Gastrocnemius medialis (tissue), 4 donors: ENCODE results near the gene SPEG. TPM values are rescaled to one million over a fixed set of nuclear protein-coding genes. Genes with fewer than 3 reads are reported as not detected.

Experiments
- ATAC-seq, 2 donors: fragments of 150-250 bp; one replicate each; pipeline ENCODE4 v1.9.1; 2016
- DNase-seq, 2 donors: peaks; one replicate each; pipeline ENCODE4 v3.0.0-alpha.2; 2019
- H3K27ac ChIP-seq, 4 donors: fragments of 200-600 bp; sonication (generic); 1 replicate in 1 of 4; 2 replicates in 3 of 4; pipeline ENCODE4 v1.5.1; 2016 to 2018; ENCODE audit warnings: mild to moderate bottlenecking in 2 of 4, moderate library complexity in 1 of 4
- H3K27me3 ChIP-seq, 3 donors: fragments of 200-600 bp; sonication (generic) in 2 of 3; 1 replicate in 1 of 3; 2 replicates in 2 of 3; pipeline versions ENCODE4 v1.5.1 to v1.6.0; 2016 to 2019; ENCODE audit warnings: mild to moderate bottlenecking in 1 of 3, moderate library complexity in 1 of 3
- H3K36me3 ChIP-seq, 2 donors: fragments of 200-600 bp; sonication (generic) in 1 of 2; one replicate each; pipeline ENCODE4 v1.5.1; 2017 to 2018
- H3K4me1 ChIP-seq, 2 donors: fragments of 200-600 bp; sonication (generic) in 1 of 2; one replicate each; pipeline ENCODE4 v1.5.1; 2016 to 2017; ENCODE audit warnings: mild to moderate bottlenecking in 2 of 2
- H3K4me3 ChIP-seq, 4 donors: fragments of 200-600 bp; sonication (generic) in 3 of 4; 1 replicate in 1 of 4; 2 replicates in 3 of 4; pipeline ENCODE4 v1.5.1; 2016 to 2019; ENCODE audit warnings: mild to moderate bottlenecking in 2 of 4
- H3K9me3 ChIP-seq, 3 donors: fragments of 200-600 bp; sonication (generic) in 2 of 3; 1 replicate in 1 of 3; 2 replicates in 2 of 3; pipeline ENCODE4 v1.5.1; 2016 to 2019
- CTCF ChIP-seq, 5 experiments: fragments of 450-650 bp in 3 of 5; fragments of 200-600 bp in 2 of 5; sonication (generic) in 2 of 5; IDR thresholded peaks in 4 of 5; conservative IDR thresholded peaks in 1 of 5; 1 replicate in 4 of 5; 2 replicates in 1 of 5; pipeline ENCODE4 v1.5.1; 2016 to 2019; ENCODE audit warnings: antibody characterized with exemption in 5 of 5, mild to moderate bottlenecking in 3 of 5, moderate library complexity in 3 of 5
- POLR2A ChIP-seq, 2 donors: fragments of 450-650 bp; IDR thresholded peaks; one replicate each; pipeline ENCODE4 v1.6.1; 2017; ENCODE audit warnings: antibody characterized with exemption in 2 of 2, mild to moderate bottlenecking in 2 of 2, moderate library complexity in 2 of 2
- in situ Hi-C, 4 donors: fragments of 200-750 bp; cut with MboI; loops; one replicate each; pipeline versions ENCODE4 v1.15.0 to v1.8.0; 2017; ENCODE audit warnings: low sequenced_read_pairs in 4 of 4
- intact Hi-C: fragments of 100-400 bp; cut with DNase I; formaldehyde crosslinking; loops from one replicate; pipeline ENCODE4 v1.15.1; 2023; ENCODE audit warnings: low total_unique reads
- total RNA-seq, 4 donors: library from RNA; depleted of rRNA; stranded (reverse); fragments of >200 nt; gene quantifications; one replicate each; pipeline versions ENCODE4 v1.1.0 to v1.2.3, GENCODE V29; 2016

Gene SPEG
- total RNA-seq, 4 donors from 2014 or later = 104 to 387 (median 222) TPM

DNA sequence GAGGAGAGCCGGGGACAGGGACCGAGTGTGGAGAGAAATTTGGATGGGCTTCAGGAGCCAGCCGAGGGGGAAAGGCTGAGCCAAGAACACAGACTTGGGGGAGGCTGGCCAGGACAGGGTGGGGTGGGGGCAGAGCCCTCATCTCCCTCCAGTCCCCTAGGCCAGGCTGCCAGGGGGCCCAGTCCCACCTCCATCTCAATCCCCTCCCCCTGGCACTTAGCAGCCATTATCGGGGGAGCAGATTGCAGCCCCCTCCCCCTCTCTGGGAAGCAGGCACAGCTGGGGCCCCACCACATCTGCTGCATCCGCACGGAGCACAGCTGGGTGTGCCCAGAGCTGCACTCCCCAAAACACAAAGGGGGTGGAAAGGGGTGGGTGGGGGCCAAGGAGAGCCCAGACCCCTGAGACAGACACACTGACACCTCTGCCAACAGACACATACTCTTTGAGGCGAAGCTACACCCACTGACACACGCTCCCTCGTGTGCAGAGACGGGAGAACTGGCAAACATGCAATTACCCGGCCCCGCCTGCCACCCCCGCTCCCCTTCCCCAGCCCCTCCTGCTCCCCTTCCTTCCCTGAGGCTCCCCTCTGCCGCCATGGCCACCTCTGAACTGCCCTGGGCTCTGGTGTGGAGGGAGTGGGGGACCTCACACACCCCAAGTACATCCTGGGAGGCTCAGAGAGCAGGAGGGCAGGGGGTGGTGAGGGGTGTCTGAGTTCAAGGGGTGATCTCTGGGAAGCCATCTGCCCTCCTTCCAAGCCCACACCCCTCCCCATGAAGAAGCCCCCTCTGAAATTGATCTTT, 74.5 kb downstream of the SPEG start:
- intact Hi-C loops = loop anchor here (1.0 kb wide), 1 partner anchor 21 kb away; no protein-coding TSS in a partner anchor
- ATAC-seq = peak in 1 of 2 donors; percentile 3
- TF ChIP-seq POLR2A (IDR thresholded peaks at IDR 0.05) = no peak
- no peak for TF ChIP-seq CTCF (IDR thresholded peaks at IDR 0.05 in 4 of 5, conservative IDR thresholded peaks at IDR 0.05 in 1 of 5)
- H3K4me1 ChIP-seq = peaks cover 7 to 14% of the 10 kb centered on the region in 2 donors
- H3K27me3 ChIP-seq = peaks cover 20 to 31% (median 28%) of the 10 kb centered on the region in 3 donors
- peak overlapping the region in 1 of 4 donors; percentile 47 for H3K4me3 ChIP-seq
- in situ Hi-C loops = no loop called here
- peaks cover 0 to 21% of the 10 kb centered on the region in 2 donors for H3K36me3 ChIP-seq
- H3K27ac ChIP-seq = no peak overlapping the region
- DNase-seq = no peak
- H3K9me3 ChIP-seq = no peaks in the 10 kb centered on the region

GRCh38 chr2:219509780-219510511, 75.3 kb downstream of the SPEG start:
- in situ Hi-C loops = no loop called here
- H3K9me3 ChIP-seq = no peaks in the 10 kb centered on the region
- TF ChIP-seq CTCF (IDR thresholded peaks at IDR 0.05 in 4 of 5, conservative IDR thresholded peaks at IDR 0.05 in 1 of 5) (peak in 4 of 5 experiments; percentile 43 to 74 (median 55)), POLR2A (IDR thresholded peaks at IDR 0.05) (no peak)
- no peak overlapping the region for H3K27ac ChIP-seq
- DNase-seq (no peak), ATAC-seq (peak; percentile 51 to 77)
- peak overlapping the region; percentile 4 to 47 (median 26) for H3K4me3 ChIP-seq
- intact Hi-C loops = loop anchor here (1.0 kb wide), 1 partner anchor 20 kb away; no protein-coding TSS in a partner anchor
- peaks cover 0 to 13% of the 10 kb centered on the region in 2 donors for H3K36me3 ChIP-seq
- peaks cover 23 to 35% (median 34%) of the 10 kb centered on the region in 3 donors for H3K27me3 ChIP-seq
- H3K4me1 ChIP-seq = peaks cover 7 to 16% of the 10 kb centered on the region in 2 donors

- peaks cover 0 to 9% of the 10 kb centered on the region in 2 donors for H3K36me3 ChIP-seq
- peaks cover 25 to 39% (median 34%) of the 10 kb centered on the region in 3 donors for H3K27me3 ChIP-seq
- no peaks in the 10 kb centered on the region for H3K9me3 ChIP-seq
- DNase-seq = no peak
- in situ Hi-C loops (no loop called here), intact Hi-C loops (no loop called here)
- no peak overlapping the region for H3K4me3 ChIP-seq
- H3K27ac ChIP-seq = no peak overlapping the region
- peaks cover 7 to 16% of the 10 kb centered on the region in 2 donors for H3K4me1 ChIP-seq
- ATAC-seq = no peak
- TF ChIP-seq POLR2A (IDR thresholded peaks at IDR 0.05) (no peak), CTCF (IDR thresholded peaks at IDR 0.05 in 4 of 5, conservative IDR thresholded peaks at IDR 0.05 in 1 of 5) (no peak)
Observed at GRCh38 chr2:219510512-219511135, 76.0 kb downstream of the SPEG start.

DNA sequence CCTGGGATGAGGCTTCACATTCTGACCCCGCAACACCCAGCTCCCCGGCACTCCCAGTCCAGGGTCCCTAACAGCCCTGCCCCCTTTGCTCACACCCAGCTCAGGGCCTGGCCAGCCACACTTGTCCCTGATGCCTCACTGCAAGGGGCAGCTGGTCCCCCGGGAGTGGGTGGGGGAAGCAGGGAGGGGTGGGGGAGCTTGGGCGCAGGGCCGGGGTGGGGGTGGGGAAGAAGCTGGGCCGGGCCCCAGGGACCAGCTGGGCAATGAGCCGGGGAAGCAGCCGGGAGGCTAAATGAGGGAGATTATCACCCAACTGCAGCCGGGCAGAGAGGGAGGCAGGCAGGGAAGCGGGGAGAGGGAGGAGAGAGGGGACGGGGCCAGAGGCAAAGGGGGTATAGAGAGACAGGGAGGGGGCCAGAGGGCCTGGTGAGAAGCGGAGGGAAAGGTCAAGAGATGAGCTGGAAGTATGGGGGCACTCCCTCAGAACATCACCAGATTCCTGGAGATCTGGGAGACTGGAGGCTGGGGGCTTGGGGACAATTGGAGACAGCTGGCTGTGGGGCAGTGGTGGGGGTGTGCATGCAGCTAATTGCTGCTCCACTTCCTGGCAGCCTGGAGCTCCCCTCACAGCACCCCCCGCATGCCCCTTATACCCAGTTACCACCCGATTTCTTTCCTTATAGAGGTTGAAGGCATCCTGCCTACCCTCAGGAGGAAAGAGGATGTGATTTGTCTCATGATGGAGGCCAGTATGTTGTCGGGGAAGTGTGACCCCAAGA, 77.1 kb downstream of the SPEG start:
- peaks cover 25 to 39% (median 34%) of the 10 kb centered on the region in 3 donors for H3K27me3 ChIP-seq
- no peaks in the 10 kb centered on the region for H3K9me3 ChIP-seq
- ATAC-seq (no peak), DNase-seq (no peak)
- H3K36me3 ChIP-seq = no peaks in the 10 kb centered on the region
- H3K4me1 ChIP-seq = peaks cover 7 to 16% of the 10 kb centered on the region in 2 donors
- H3K27ac ChIP-seq = no peak overlapping the region
- intact Hi-C loops (no loop called here), in situ Hi-C loops (no loop called here)
- TF ChIP-seq CTCF (IDR thresholded peaks at IDR 0.05 in 4 of 5, conservative IDR thresholded peaks at IDR 0.05 in 1 of 5) (no peak), POLR2A (IDR thresholded peaks at IDR 0.05) (no peak)
- no peak overlapping the region for H3K4me3 ChIP-seq
